ENCODE results near the gene TMEM254. TPM values are rescaled to one million over a fixed set of nuclear protein-coding genes. Genes with fewer than 3 reads are reported as not detected.

Gene TMEM254
- total and polyA plus RNA-seq, 2 of the 4 experiments (the other 2 are of a cell fraction): 4.7 to 10.7 TPM

GRCh38 chr10:80126876-80127275 is 48.4 kb downstream of the TMEM254 start:
- Histone ChIP-seq H2BK120ac (ENCODE audit: low read depth, low read length) (no peak overlapping the region), H3K4me3 (ENCODE audit: insufficient read depth, low read depth, low read length) (no peak overlapping the region), H3K4me2 (ENCODE audit: low read depth, low read length) (no peak overlapping the region), H2BK15ac (ENCODE audit: low read depth, low read length) (no peak overlapping the region), H2AFZ (replicated peaks; ENCODE audit: low read length, poor library complexity) (no peak overlapping the region), H3K9ac (ENCODE audit: low read depth, low read length) (no peak overlapping the region), H2BK5ac (ENCODE audit: low read depth, low read length, poor library complexity, severe bottlenecking) (no peak overlapping the region), H3K14ac (replicated peaks; ENCODE audit: low read depth, low read length) (no peak overlapping the region), H3K9me3 (ENCODE audit: control insufficient read depth, insufficient read depth, low read length) (no peaks in the 10 kb centered on the region), H4K91ac (ENCODE audit: insufficient read depth, low read depth, low read length) (no peak overlapping the region), H4K5ac (ENCODE audit: low read depth, low read length) (no peak overlapping the region), H3K27ac (ENCODE audit: insufficient read depth, low read length) (no peak overlapping the region), H3K27me3 (ENCODE audit: control insufficient read depth, insufficient read depth, low read length) (peaks cover 4% of the 10 kb centered on the region), H2AK9ac (replicated peaks; ENCODE audit: low read depth, low read length, poor library complexity) (no peak overlapping the region), H2BK20ac (ENCODE audit: low read depth, low read length) (no peak overlapping the region), H3K56ac (ENCODE audit: extremely low read depth, insufficient read depth, low read length) (no peak overlapping the region), H3K9me1 (ENCODE audit: insufficient read depth, low read length) (no peaks in the 10 kb centered on the region), H2AK5ac (ENCODE audit: low read depth, low read length) (no peak overlapping the region), H3K18ac (ENCODE audit: low read depth, low read length) (no peak overlapping the region), H3K23ac (ENCODE audit: low read depth, low read length) (no peak overlapping the region), H4K8ac (ENCODE audit: low read depth in 2 of 2, low read length in 2 of 2) (no peak overlapping the region), H3K4ac (ENCODE audit: low read depth, low read length) (no peak overlapping the region), H3K4me1 (ENCODE audit: control insufficient read depth, insufficient read depth, low read length) (no peaks in the 10 kb centered on the region), H4K20me1 (ENCODE audit: insufficient read depth, low read length) (no peaks in the 10 kb centered on the region), H3K79me1 (ENCODE audit: low read depth in 1 of 2, low read length in 2 of 2) (no peaks in the 10 kb centered on the region), H3K36me3 (ENCODE audit: control insufficient read depth, insufficient read depth, low read length) (no peaks in the 10 kb centered on the region)
- intact Hi-C loops (cut with micrococcal nuclease) (no loop called here), in situ Hi-C loops (cut with MboI; ENCODE audit: low sequenced_read_pairs) (no loop called here), dilution Hi-C loops (cut with HindIII; ENCODE audit: low sequenced_read_pairs, unreplicated experiment) (no loop called here)
- ChIA-PET POLR2A (ENCODE audit: unreplicated experiment) (no interaction called here), CTCF (no interaction called here)
- WGBS, 2 experiments (ENCODE audit: extremely low coverage in 2 of 2, insufficient read length in 1 of 2): no CpG with 5 or more reads among the region's 4 CpGs
- ATAC-seq (ENCODE audit: low read depth) (no peak), DNase-seq (no peak)
- TF ChIP-seq, protein P1, sequence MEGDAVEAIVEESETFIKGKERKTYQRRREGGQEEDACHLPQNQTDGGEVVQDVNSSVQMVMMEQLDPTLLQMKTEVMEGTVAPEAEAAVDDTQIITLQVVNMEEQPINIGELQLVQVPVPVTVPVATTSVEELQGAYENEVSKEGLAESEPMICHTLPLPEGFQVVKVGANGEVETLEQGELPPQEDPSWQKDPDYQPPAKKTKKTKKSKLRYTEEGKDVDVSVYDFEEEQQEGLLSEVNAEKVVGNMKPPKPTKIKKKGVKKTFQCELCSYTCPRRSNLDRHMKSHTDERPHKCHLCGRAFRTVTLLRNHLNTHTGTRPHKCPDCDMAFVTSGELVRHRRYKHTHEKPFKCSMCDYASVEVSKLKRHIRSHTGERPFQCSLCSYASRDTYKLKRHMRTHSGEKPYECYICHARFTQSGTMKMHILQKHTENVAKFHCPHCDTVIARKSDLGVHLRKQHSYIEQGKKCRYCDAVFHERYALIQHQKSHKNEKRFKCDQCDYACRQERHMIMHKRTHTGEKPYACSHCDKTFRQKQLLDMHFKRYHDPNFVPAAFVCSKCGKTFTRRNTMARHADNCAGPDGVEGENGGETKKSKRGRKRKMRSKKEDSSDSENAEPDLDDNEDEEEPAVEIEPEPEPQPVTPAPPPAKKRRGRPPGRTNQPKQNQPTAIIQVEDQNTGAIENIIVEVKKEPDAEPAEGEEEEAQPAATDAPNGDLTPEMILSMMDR (conservative IDR thresholded peaks at IDR 0.05; ENCODE audit: low read depth, low read length): no peak
- TF ChIP-seq POLR2A (IDR thresholded peaks at IDR 0.05; ENCODE audit: low read depth, low read length): no peak
- no peak for TF ChIP-seq CHD1 (IDR thresholded peaks at IDR 0.05; ENCODE audit: low read depth, low read length)
- TF ChIP-seq MXI1 (IDR thresholded peaks at IDR 0.05; ENCODE audit: borderline replicate concordance, low read depth, low read length): no peak
- TF ChIP-seq NFE2L2 (IDR thresholded peaks at IDR 0.05; ENCODE audit: low read depth, low read length): no peak
- TF ChIP-seq RCOR1 (IDR thresholded peaks at IDR 0.05; ENCODE audit: insufficient replicate concordance, low read length): no peak
- TF ChIP-seq MAFK (IDR thresholded peaks at IDR 0.05; ENCODE audit: low read depth, low read length): no peak
- TF ChIP-seq SMC3 (IDR thresholded peaks at IDR 0.05; ENCODE audit: low read depth, low read length): no peak
- no peak for TF ChIP-seq RAD21 (IDR thresholded peaks at IDR 0.05; ENCODE audit: low read length)
- no peak for TF ChIP-seq RFX5 (IDR thresholded peaks at IDR 0.05; ENCODE audit: low read depth, low read length)
- no peak for TF ChIP-seq USF2 (IDR thresholded peaks at IDR 0.05; ENCODE audit: low read depth, low read length)
- no peak for TF ChIP-seq FOS (IDR thresholded peaks at IDR 0.05; ENCODE audit: low read depth, low read length)
- no peak for TF ChIP-seq BHLHE40 (IDR thresholded peaks at IDR 0.05; ENCODE audit: low read depth, low read length)
- TF ChIP-seq, protein P2, sequence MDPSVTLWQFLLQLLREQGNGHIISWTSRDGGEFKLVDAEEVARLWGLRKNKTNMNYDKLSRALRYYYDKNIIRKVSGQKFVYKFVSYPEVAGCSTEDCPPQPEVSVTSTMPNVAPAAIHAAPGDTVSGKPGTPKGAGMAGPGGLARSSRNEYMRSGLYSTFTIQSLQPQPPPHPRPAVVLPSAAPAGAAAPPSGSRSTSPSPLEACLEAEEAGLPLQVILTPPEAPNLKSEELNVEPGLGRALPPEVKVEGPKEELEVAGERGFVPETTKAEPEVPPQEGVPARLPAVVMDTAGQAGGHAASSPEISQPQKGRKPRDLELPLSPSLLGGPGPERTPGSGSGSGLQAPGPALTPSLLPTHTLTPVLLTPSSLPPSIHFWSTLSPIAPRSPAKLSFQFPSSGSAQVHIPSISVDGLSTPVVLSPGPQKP (IDR thresholded peaks at IDR 0.05; ENCODE audit: borderline replicate concordance, low read depth, low read length): no peak
- TF ChIP-seq CEBPB (IDR thresholded peaks at IDR 0.05; ENCODE audit: low read depth, low read length): no peak
- TF ChIP-seq MAZ (IDR thresholded peaks at IDR 0.05; ENCODE audit: borderline replicate concordance, low read depth, low read length): no peak
- BruUV-seq (replicated peaks): no TSS peak
